Measurements from ENCODE around the gene GSK3A.

GSK3A gene

GRCh38 chr19:42280815-42281145 is 38.4 kb upstream of the GSK3A start:
- FAIRE-seq = no peak

GRCh38 chr19:42279902-42280814 is 37.8 kb upstream of the GSK3A start:
- no peak for FAIRE-seq

GRCh38 chr19:42279155-42279901 is 36.9 kb upstream of the GSK3A start:
- no peak for FAIRE-seq

- FAIRE-seq = no peak
These were observed 36.2 kb upstream of the GSK3A start for GRCh38 chr19:42278452-42279154.

- no peak for FAIRE-seq
These were observed 35.5 kb upstream of the GSK3A start for GRCh38 chr19:42277821-42278451.

GRCh38 chr19:42276821-42277220 is 34.4 kb upstream of the GSK3A start:
- no peak for FAIRE-seq

GRCh38 chr19:42276284-42276683 is 33.9 kb upstream of the GSK3A start:
- no peak for FAIRE-seq

GRCh38 chr19:42275517-42275916 is 33.1 kb upstream of the GSK3A start:
- no peak for FAIRE-seq

GRCh38 chr19:42275103-42275502 is 32.7 kb upstream of the GSK3A start:
- no peak for FAIRE-seq

GRCh38 chr19:42274065-42274682 is 31.8 kb upstream of the GSK3A start:
- no peak for FAIRE-seq

- no peak for FAIRE-seq
These were observed 31.1 kb upstream of the GSK3A start for GRCh38 chr19:42273407-42274064.

GRCh38 chr19:42272989-42273406 is 30.6 kb upstream of the GSK3A start:
- no peak for FAIRE-seq

GRCh38 chr19:42272535-42272897 is 30.1 kb upstream of the GSK3A start:
- FAIRE-seq = no peak

- FAIRE-seq = no peak
These were observed 29.6 kb upstream of the GSK3A start for GRCh38 chr19:42271861-42272534.

- FAIRE-seq = no peak
These were observed 28.6 kb upstream of the GSK3A start for GRCh38 chr19:42271045-42271419.

- FAIRE-seq = no peak
These were observed 28.1 kb upstream of the GSK3A start for GRCh38 chr19:42270346-42271044.

- FAIRE-seq = no peak
These were observed 27.3 kb upstream of the GSK3A start for GRCh38 chr19:42269478-42270345.

GRCh38 chr19:42268704-42269477 is 26.5 kb upstream of the GSK3A start, which contains the start of gene CIC:
CIC (plus strand) TSS chr19:42269252; CDS start chr19:42271784, 2,532 bp downstream.
- peak; percentile 99 for FAIRE-seq

- FAIRE-seq = no peak
These were observed 25.8 kb upstream of the GSK3A start for GRCh38 chr19:42268142-42268703.
